Neural cell (in vitro differentiated cells): ENCODE measurements around the gene NINL. TPM values are rescaled to one million over a fixed set of nuclear protein-coding genes. Genes with fewer than 3 reads are reported as not detected.
"Not testable (repeated sequence)": the region's sequence is repeated elsewhere in the genome, so short reads cannot be mapped to it uniquely, and the experiment has no call there.

Source experiments
- H2AFZ ChIP-seq: fragments of 200-600, 300-800 bp; sonication (generic), shearing (Covaris generic); 2 replicates; pipeline ENCODE4 v1.6.0; 2014; ENCODE audit warnings: low read depth, mild to moderate bottlenecking, antibody characterized with exemption, low read length, moderate library complexity
- H3F3A ChIP-seq: fragments of 200-600 bp; shearing (Covaris generic); 2 replicates; pipeline ENCODE4 v1.6.1; 2016; ENCODE audit warnings: mild to moderate bottlenecking, moderate library complexity, mixed read lengths, antibody characterized with exemption, low read length; ENCODE audit not compliant: insufficient read depth, poor library complexity, severe bottlenecking
- H3K27ac ChIP-seq: fragments of 200-600, 300-800 bp; sonication (generic), shearing (Covaris generic); 2 replicates; pipeline ENCODE4 v1.5.1; 2014; ENCODE audit warnings: mild to moderate bottlenecking, low read length, moderate library complexity
- H3K27me3 ChIP-seq: fragments of 300-800, 200-600 bp; sonication (generic), shearing (Covaris generic); 2 replicates; pipeline ENCODE4 v1.6.0; 2014; ENCODE audit warnings: mild to moderate bottlenecking, low read depth, low read length, moderate library complexity; ENCODE audit not compliant: insufficient read depth
- H3K36me3 ChIP-seq: fragments of 300-800, 200-600 bp; sonication (generic), shearing (Covaris generic); 2 replicates; pipeline ENCODE4 v1.5.1; 2014; ENCODE audit warnings: mild to moderate bottlenecking, antibody characterized with exemption, low read length, moderate library complexity; ENCODE audit not compliant: insufficient read depth
- H3K4me2 ChIP-seq: fragments of 300-800, 200-600 bp; sonication (generic), shearing (Covaris generic); 2 replicates; pipeline ENCODE4 v1.6.0; 2014; ENCODE audit warnings: mild to moderate bottlenecking, low read length
- H3K4me3 ChIP-seq: fragments of 300-800, 200-600 bp; sonication (generic), shearing (Covaris generic); 2 replicates; pipeline ENCODE4 v1.5.1; 2014; ENCODE audit warnings: mild to moderate bottlenecking, low read length, moderate library complexity
- H3K79me2 ChIP-seq: fragments of 200-600 bp; shearing (Covaris generic); replicated peaks from 2 replicates; pipeline ENCODE4 v1.6.0; 2014; ENCODE audit warnings: mild to moderate bottlenecking, low read length, moderate library complexity; ENCODE audit not compliant: insufficient read depth
- H3K9ac ChIP-seq: fragments of 300-800, 200-600 bp; sonication (generic), shearing (Covaris generic); 2 replicates; pipeline ENCODE4 v1.6.1; 2016; ENCODE audit warnings: mild to moderate bottlenecking, low read length, mixed read lengths
- H3K9me2 ChIP-seq: fragments of 200-600 bp; shearing (Covaris generic); 2 replicates; pipeline ENCODE4 v1.6.1; 2016; ENCODE audit warnings: mild to moderate bottlenecking, low read length, mixed read lengths; ENCODE audit not compliant: insufficient read depth
- H3K9me3 ChIP-seq: fragments of 200-600, 300-800 bp; sonication (generic), shearing (Covaris generic); 2 replicates; pipeline ENCODE4 v1.6.1; 2016; ENCODE audit warnings: mild to moderate bottlenecking, mixed run types, low read length, moderate library complexity, mixed read lengths
- H4K20me1 ChIP-seq: fragments of 200-600 bp; shearing (Covaris generic); 2 replicates; pipeline ENCODE4 v1.6.1; 2016; ENCODE audit warnings: mild to moderate bottlenecking, mixed run types; ENCODE audit not compliant: insufficient read depth
- CTCF ChIP-seq: fragments of 450-650 bp; IDR thresholded peaks from 2 replicates; pipeline ENCODE4 v1.5.1; 2014; ENCODE audit warnings: antibody characterized with exemption, mild to moderate bottlenecking, moderate library complexity; ENCODE audit not compliant: poor library complexity, severe bottlenecking
- EP300 ChIP-seq: fragments of 450-650 bp; conservative IDR thresholded peaks from 2 replicates; pipeline ENCODE4 v1.6.1; 2014; ENCODE audit warnings: antibody characterized with exemption, mild to moderate bottlenecking, moderate library complexity; ENCODE audit not compliant: poor library complexity, severe bottlenecking
- EZH2 ChIP-seq: fragments of 200-600, 300-800 bp; shearing (Covaris generic), sonication (generic); IDR thresholded peaks from 2 replicates; pipeline ENCODE4 v1.6.1; 2014; ENCODE audit warnings: antibody characterized with exemption, low read length, borderline replicate concordance, mild to moderate bottlenecking; ENCODE audit not compliant: insufficient read depth, poor library complexity, severe bottlenecking
- MXI1 ChIP-seq: fragments of 450-650 bp; conservative IDR thresholded peaks from 2 replicates; pipeline ENCODE4 v1.6.1; 2014; ENCODE audit warnings: antibody characterized with exemption, mild to moderate bottlenecking; ENCODE audit not compliant: poor library complexity, severe bottlenecking
- POLR2AphosphoS5 ChIP-seq: IDR thresholded peaks from 2 replicates; pipeline ENCODE4 v1.6.1; 2012
- RAD21 ChIP-seq: fragments of 450-650 bp; conservative IDR thresholded peaks from 2 replicates; pipeline ENCODE4 v1.6.1; 2014; ENCODE audit warnings: antibody characterized with exemption, mild to moderate bottlenecking, moderate library complexity
- REST ChIP-seq: IDR thresholded peaks from 2 replicates; pipeline ENCODE4 v1.6.1; 2012; ENCODE audit warnings: borderline replicate concordance
- SMC3 ChIP-seq: fragments of 450-650 bp; conservative IDR thresholded peaks from 2 replicates; pipeline ENCODE4 v1.6.1; 2014; ENCODE audit warnings: antibody characterized with exemption, mild to moderate bottlenecking, moderate library complexity; ENCODE audit not compliant: poor library complexity
- TAF1 ChIP-seq: IDR thresholded peaks from 2 replicates; pipeline ENCODE4 v1.6.1; 2012; ENCODE audit warnings: low read depth
- polyA plus RNA-seq: library from polyadenylated mRNA; depleted of rRNA; stranded (reverse); fragments of >200 nt; gene quantifications from 2 replicates; pipeline ENCODE4 v1.2.3, GENCODE V29; 2014

NINL gene
- polyA plus RNA-seq, 1 donor from 2014 or later, result 49.6 TPM

- no peak overlapping the region for H2AFZ ChIP-seq
- H3K27ac ChIP-seq, result no peak overlapping the region
- H4K20me1 ChIP-seq, result no peaks in the 10 kb centered on the region
- H3K4me2 ChIP-seq, result no peak overlapping the region
- no peaks in the 10 kb centered on the region for H3K36me3 ChIP-seq
- H3K9me2 ChIP-seq, result no peaks in the 10 kb centered on the region
- no peaks in the 10 kb centered on the region for H3K27me3 ChIP-seq
- no peaks in the 10 kb centered on the region for H3K79me2 ChIP-seq
- TF ChIP-seq REST, result no peak
- no peak for TF ChIP-seq POLR2AphosphoS5
- TF ChIP-seq SMC3, result no peak
- no peak for TF ChIP-seq RAD21
- no peak for TF ChIP-seq EZH2
- no peak for TF ChIP-seq EP300
- no peak for TF ChIP-seq TAF1
- no peak for TF ChIP-seq MXI1
- no peak for TF ChIP-seq CTCF
- H3K9ac ChIP-seq, result no peak overlapping the region
- no peaks in the 10 kb centered on the region for H3K9me3 ChIP-seq
- no peak overlapping the region for H3K4me3 ChIP-seq
- no peaks in the 10 kb centered on the region for H3F3A ChIP-seq
Observed at GRCh38 chr20:25604611-25605010, 19.3 kb upstream of the NINL start.

- H3K9ac ChIP-seq, H3K9me3 ChIP-seq, H3F3A ChIP-seq, H4K20me1 ChIP-seq, H3K4me2 ChIP-seq, H3K36me3 ChIP-seq, H3K9me2 ChIP-seq, H3K79me2 ChIP-seq, H2AFZ ChIP-seq, H3K4me3 ChIP-seq, H3K27me3 ChIP-seq, H3K27ac ChIP-seq: not testable (repeated sequence)
Observed at GRCh38 chr20:25602914-25603309, 17.6 kb upstream of the NINL start.

- not testable (repeated sequence) for H3K9me2 ChIP-seq, H2AFZ ChIP-seq, H3K27me3 ChIP-seq, H3K4me3 ChIP-seq, H3K79me2 ChIP-seq, H3K4me2 ChIP-seq, H3K36me3 ChIP-seq, H3F3A ChIP-seq, H3K27ac ChIP-seq, H3K9ac ChIP-seq, H3K9me3 ChIP-seq, H4K20me1 ChIP-seq
Observed at GRCh38 chr20:25602191-25602913, 17.0 kb upstream of the NINL start.
